Measurements from ENCODE around the gene EEF1A2.

DNA sequence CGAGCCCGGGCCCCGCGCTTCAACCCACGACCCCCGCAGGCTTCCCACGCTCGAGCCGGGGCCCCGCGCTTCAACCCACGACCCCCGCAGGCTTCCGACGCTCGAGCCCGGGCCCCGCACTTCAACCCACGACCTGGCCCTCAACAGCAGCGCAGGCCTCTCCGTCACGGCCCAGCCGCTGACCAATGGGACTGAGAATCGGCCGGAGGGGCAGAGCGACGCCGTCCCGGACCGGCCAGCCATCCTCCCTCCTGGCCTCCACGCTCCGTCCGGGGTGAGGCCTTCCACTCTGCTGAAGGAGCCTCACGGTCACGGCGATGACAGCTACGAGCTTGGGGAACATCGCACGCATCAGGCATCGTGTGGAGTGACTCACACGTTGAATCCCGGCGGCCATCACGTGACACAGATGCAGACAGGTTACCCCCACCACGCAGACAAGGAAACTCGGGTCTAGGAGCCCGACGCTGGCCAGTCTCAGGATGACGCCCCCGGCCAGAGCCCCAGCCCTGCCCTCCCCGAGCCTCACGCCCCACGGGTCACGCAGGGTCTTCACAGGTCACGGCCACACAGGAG, 32.5 kb downstream of the EEF1A2 start:
- TF ChIP-seq ZNF114 (CRISPR knock-in tag; IDR thresholded peaks at IDR 0.05): no peak
- TF ChIP-seq, protein P1, sequence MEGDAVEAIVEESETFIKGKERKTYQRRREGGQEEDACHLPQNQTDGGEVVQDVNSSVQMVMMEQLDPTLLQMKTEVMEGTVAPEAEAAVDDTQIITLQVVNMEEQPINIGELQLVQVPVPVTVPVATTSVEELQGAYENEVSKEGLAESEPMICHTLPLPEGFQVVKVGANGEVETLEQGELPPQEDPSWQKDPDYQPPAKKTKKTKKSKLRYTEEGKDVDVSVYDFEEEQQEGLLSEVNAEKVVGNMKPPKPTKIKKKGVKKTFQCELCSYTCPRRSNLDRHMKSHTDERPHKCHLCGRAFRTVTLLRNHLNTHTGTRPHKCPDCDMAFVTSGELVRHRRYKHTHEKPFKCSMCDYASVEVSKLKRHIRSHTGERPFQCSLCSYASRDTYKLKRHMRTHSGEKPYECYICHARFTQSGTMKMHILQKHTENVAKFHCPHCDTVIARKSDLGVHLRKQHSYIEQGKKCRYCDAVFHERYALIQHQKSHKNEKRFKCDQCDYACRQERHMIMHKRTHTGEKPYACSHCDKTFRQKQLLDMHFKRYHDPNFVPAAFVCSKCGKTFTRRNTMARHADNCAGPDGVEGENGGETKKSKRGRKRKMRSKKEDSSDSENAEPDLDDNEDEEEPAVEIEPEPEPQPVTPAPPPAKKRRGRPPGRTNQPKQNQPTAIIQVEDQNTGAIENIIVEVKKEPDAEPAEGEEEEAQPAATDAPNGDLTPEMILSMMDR (conservative IDR thresholded peaks at IDR 0.05; ENCODE audit: low read depth in 2 of 2): no peak
- TF ChIP-seq EZH2phosphoT487 (IDR thresholded peaks at IDR 0.05; ENCODE audit: unreplicated experiment): no peak
- no peak for TF ChIP-seq POLR2AphosphoS5 (IDR thresholded peaks at IDR 0.05; ENCODE audit: low read depth)

Measured in GM23338 (cell line).